GM12878 (cell line): ENCODE data around the gene SLC1A6. TPM values are rescaled to one million over a fixed set of nuclear protein-coding genes. Genes with fewer than 3 reads are reported as not detected.

Experiments used
- POLR2AphosphoS2 ChIP-seq: IDR thresholded peaks from 2 replicates; pipeline ENCODE4 v1.6.1; 2011; ENCODE audit warnings: low read depth, mild to moderate bottlenecking, low read length, improper control_type of control experiment, moderate library complexity
- polyA plus RNA-seq, 11 experiments: library from polyadenylated mRNA; depleted of rRNA in 4 of 11; unstranded in 6 of 11; stranded (reverse) in 5 of 11; fragments of >200 nt; fragmentation: Nextera tagmentation in 4 of 11; fragmentation: Illumina TruSeq in 1 of 11; extraction: Ambion mirVana in 4 of 11; extraction: Trizol in 1 of 11; gene quantifications; 1 replicate in 1 of 11; 2 replicates in 10 of 11; pipeline versions ENCODE4 v1.2.1 to v1.2.3, GENCODE V29; 2011 to 2016; ENCODE audit warnings: inconsistent platforms in 2 of 11, missing spikeins in 2 of 11, low read depth in 1 of 11
- total RNA-seq, 4 experiments: library from RNA; depleted of rRNA in 3 of 4; stranded (reverse); fragments of >200 nt in 3 of 4; fragmentation: Illumina TruSeq in 1 of 4; extraction: Trizol in 1 of 4; gene quantifications; 2 replicates each; pipeline versions ENCODE4 v1.2.1 to v1.2.3, GENCODE V29; 2013 to 2021
- TF ChIP-seq, protein P1 (sequence below): fragments of 450-650 bp; conservative IDR thresholded peaks from 2 replicates; pipeline ENCODE4 v1.6.1; 2017; ENCODE audit warnings: mild to moderate bottlenecking, moderate library complexity
- TF ChIP-seq, protein P2 (sequence below): fragments of 450-650 bp; IDR thresholded peaks from 2 replicates; pipeline ENCODE4 v1.6.1; 2017; ENCODE audit warnings: mild to moderate bottlenecking, moderate library complexity
- TF ChIP-seq, protein P3 (sequence below): fragments of 450-650 bp; IDR thresholded peaks from 2 replicates; pipeline ENCODE4 v1.6.1; 2014; ENCODE audit warnings: mild to moderate bottlenecking

Gene SLC1A6
- total and polyA plus RNA-seq, 10 of the 15 experiments (the other 5 are each of a cell fraction or from before 2014, with no cell fraction given): 0.06 TPM; not detected in 9

DNA sequence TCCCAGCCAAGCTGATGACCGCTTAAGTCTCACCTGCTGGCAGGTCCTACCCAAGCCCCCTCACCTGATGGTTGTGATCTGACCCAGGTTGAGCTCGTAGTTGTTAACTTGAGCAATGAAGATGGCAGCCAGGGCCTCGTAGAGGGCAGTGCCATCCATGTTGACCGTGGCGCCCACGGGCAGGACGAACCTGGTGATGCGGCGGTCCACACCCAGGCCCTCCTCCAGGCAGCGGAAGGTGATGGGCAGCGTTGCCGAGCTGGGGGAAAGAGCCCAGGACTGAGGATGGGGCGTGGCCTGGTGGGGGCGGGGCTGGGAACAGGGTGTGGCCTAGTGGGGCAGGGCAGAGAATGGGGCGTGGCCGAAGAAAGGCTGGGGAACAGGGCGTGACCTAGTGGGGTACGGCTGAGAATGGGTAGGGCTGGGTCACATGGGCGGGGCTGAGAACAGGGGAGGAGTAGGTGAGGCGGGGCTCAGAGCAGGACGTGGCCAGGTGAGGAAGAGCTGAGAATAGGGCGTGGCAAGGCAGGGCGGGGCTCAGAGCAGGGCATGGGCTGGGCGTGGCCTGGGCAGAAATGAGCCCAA, 25.5 kb downstream of the SLC1A6 start (continued):
- TF ChIP-seq, protein P1, sequence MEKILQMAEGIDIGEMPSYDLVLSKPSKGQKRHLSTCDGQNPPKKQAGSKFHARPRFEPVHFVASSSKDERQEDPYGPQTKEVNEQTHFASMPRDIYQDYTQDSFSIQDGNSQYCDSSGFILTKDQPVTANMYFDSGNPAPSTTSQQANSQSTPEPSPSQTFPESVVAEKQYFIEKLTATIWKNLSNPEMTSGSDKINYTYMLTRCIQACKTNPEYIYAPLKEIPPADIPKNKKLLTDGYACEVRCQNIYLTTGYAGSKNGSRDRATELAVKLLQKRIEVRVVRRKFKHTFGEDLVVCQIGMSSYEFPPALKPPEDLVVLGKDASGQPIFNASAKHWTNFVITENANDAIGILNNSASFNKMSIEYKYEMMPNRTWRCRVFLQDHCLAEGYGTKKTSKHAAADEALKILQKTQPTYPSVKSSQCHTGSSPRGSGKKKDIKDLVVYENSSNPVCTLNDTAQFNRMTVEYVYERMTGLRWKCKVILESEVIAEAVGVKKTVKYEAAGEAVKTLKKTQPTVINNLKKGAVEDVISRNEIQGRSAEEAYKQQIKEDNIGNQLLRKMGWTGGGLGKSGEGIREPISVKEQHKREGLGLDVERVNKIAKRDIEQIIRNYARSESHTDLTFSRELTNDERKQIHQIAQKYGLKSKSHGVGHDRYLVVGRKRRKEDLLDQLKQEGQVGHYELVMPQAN: no peak
- TF ChIP-seq, protein P2, sequence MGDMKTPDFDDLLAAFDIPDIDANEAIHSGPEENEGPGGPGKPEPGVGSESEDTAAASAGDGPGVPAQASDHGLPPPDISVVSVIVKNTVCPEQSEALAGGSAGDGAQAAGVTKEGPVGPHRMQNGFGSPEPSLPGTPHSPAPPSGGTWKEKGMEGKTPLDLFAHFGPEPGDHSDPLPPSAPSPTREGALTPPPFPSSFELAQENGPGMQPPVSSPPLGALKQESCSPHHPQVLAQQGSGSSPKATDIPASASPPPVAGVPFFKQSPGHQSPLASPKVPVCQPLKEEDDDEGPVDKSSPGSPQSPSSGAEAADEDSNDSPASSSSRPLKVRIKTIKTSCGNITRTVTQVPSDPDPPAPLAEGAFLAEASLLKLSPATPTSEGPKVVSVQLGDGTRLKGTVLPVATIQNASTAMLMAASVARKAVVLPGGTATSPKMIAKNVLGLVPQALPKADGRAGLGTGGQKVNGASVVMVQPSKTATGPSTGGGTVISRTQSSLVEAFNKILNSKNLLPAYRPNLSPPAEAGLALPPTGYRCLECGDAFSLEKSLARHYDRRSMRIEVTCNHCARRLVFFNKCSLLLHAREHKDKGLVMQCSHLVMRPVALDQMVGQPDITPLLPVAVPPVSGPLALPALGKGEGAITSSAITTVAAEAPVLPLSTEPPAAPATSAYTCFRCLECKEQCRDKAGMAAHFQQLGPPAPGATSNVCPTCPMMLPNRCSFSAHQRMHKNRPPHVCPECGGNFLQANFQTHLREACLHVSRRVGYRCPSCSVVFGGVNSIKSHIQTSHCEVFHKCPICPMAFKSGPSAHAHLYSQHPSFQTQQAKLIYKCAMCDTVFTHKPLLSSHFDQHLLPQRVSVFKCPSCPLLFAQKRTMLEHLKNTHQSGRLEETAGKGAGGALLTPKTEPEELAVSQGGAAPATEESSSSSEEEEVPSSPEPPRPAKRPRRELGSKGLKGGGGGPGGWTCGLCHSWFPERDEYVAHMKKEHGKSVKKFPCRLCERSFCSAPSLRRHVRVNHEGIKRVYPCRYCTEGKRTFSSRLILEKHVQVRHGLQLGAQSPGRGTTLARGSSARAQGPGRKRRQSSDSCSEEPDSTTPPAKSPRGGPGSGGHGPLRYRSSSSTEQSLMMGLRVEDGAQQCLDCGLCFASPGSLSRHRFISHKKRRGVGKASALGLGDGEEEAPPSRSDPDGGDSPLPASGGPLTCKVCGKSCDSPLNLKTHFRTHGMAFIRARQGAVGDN: no peak
- TF ChIP-seq POLR2AphosphoS2: no peak
- TF ChIP-seq, protein P3, sequence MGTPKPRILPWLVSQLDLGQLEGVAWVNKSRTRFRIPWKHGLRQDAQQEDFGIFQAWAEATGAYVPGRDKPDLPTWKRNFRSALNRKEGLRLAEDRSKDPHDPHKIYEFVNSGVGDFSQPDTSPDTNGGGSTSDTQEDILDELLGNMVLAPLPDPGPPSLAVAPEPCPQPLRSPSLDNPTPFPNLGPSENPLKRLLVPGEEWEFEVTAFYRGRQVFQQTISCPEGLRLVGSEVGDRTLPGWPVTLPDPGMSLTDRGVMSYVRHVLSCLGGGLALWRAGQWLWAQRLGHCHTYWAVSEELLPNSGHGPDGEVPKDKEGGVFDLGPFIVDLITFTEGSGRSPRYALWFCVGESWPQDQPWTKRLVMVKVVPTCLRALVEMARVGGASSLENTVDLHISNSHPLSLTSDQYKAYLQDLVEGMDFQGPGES: no peak
